ENCODE data around the gene TXK.

- TF ChIP-seq POLR2AphosphoS5 (IDR thresholded peaks at IDR 0.05; ENCODE audit: low read depth, low read length) (no peak), SIN3A (IDR thresholded peaks at IDR 0.05; ENCODE audit: borderline replicate concordance, insufficient read depth, low read length) (no peak), TAF1 (IDR thresholded peaks at IDR 0.05; ENCODE audit: borderline replicate concordance, insufficient read depth, low read length) (no peak), FOXP2 (optimal IDR thresholded peaks at IDR 0.05; ENCODE audit: borderline replicate concordance, extremely low read depth, extremely low read length, insufficient read depth) (no peak)
- TF ChIP-seq, protein P1, sequence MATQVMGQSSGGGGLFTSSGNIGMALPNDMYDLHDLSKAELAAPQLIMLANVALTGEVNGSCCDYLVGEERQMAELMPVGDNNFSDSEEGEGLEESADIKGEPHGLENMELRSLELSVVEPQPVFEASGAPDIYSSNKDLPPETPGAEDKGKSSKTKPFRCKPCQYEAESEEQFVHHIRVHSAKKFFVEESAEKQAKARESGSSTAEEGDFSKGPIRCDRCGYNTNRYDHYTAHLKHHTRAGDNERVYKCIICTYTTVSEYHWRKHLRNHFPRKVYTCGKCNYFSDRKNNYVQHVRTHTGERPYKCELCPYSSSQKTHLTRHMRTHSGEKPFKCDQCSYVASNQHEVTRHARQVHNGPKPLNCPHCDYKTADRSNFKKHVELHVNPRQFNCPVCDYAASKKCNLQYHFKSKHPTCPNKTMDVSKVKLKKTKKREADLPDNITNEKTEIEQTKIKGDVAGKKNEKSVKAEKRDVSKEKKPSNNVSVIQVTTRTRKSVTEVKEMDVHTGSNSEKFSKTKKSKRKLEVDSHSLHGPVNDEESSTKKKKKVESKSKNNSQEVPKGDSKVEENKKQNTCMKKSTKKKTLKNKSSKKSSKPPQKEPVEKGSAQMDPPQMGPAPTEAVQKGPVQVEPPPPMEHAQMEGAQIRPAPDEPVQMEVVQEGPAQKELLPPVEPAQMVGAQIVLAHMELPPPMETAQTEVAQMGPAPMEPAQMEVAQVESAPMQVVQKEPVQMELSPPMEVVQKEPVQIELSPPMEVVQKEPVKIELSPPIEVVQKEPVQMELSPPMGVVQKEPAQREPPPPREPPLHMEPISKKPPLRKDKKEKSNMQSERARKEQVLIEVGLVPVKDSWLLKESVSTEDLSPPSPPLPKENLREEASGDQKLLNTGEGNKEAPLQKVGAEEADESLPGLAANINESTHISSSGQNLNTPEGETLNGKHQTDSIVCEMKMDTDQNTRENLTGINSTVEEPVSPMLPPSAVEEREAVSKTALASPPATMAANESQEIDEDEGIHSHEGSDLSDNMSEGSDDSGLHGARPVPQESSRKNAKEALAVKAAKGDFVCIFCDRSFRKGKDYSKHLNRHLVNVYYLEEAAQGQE (IDR thresholded peaks at IDR 0.05; ENCODE audit: insufficient read depth in 1 of 2, low read depth in 2 of 2, low read length in 2 of 2), result no peak
Observed at GRCh38 chr4:48037117-48037462, 97.0 kb downstream of the TXK start.

All from PFSK-1 (cell line).